ENCODE data around the gene PLD5.

The PLD5 gene

GRCh38 chr1:242033447-242033846, 491.1 kb downstream of the PLD5 start:
- DNase-seq, result no peak
